Progenitor cell of endocrine pancreas (in vitro differentiated cells): ENCODE measurements around the gene FLNC. TPM values are rescaled to one million over a fixed set of nuclear protein-coding genes. Genes with fewer than 3 reads are reported as not detected.

Experiments
- DNase-seq: peaks from one replicate; pipeline ENCODE4 v3.0.0; 2021; ENCODE audit warnings: low spot score; ENCODE audit not compliant: unreplicated experiment
- H3K27ac Mint-ChIP-seq: 2 replicates; pipeline ENCODE4 v1.8.0; 2021; ENCODE audit warnings: mild to moderate bottlenecking, moderate library complexity, mixed read lengths
- H3K27me3 Mint-ChIP-seq: 2 replicates; pipeline ENCODE4 v1.8.0; 2021; ENCODE audit warnings: mixed read lengths
- H3K36me3 Mint-ChIP-seq: 2 replicates; pipeline ENCODE4 v1.8.0; 2022; ENCODE audit warnings: mixed read lengths; ENCODE audit not compliant: insufficient read depth
- H3K4me1 Mint-ChIP-seq: 2 replicates; pipeline ENCODE4 v1.8.0; 2021; ENCODE audit warnings: low read depth, mixed read lengths
- H3K4me3 Mint-ChIP-seq: 2 replicates; pipeline ENCODE4 v1.8.0; 2021; ENCODE audit warnings: low read depth, mild to moderate bottlenecking, moderate library complexity, mixed read lengths
- H3K9me3 Mint-ChIP-seq: 2 replicates; pipeline ENCODE4 v1.8.0; 2021; ENCODE audit warnings: low read depth, mixed read lengths
- CTCF ChIP-seq: fragments of 200-600 bp; sonication (generic); IDR thresholded peaks from one replicate; pipeline ENCODE4 v1.5.0; 2021; ENCODE audit warnings: antibody characterized with exemption, mild to moderate bottlenecking; ENCODE audit not compliant: unreplicated experiment
- total RNA-seq: library from RNA; stranded (reverse); gene quantifications from 2 replicates; pipeline ENCODE4 v1.2.1, GENCODE V29; 2021

FLNC gene
- total RNA-seq, 1 donor from 2014 or later = 6.9 TPM

- H3K27ac Mint-ChIP-seq = no peak overlapping the region
- no peak for DNase-seq
Measured at GRCh38 chr7:128876586-128876977, 46.4 kb downstream of the FLNC start.

GRCh38 chr7:128876978-128877755 lies 47.0 kb downstream of the FLNC start:
- Mint-ChIP-seq H3K4me1 (no peaks in the 10 kb centered on the region), H3K9me3 (no peaks in the 10 kb centered on the region), H3K4me3 (no peak overlapping the region), H3K27ac (no peak overlapping the region), H3K36me3 (no peaks in the 10 kb centered on the region), H3K27me3 (peaks cover 4% of the 10 kb centered on the region)
- no peak for DNase-seq
- no peak for TF ChIP-seq CTCF

More at GRCh38 chr7:128876586-128876977, 46.4 kb downstream of the FLNC start:
- Mint-ChIP-seq H3K4me3 (no peak overlapping the region), H3K36me3 (no peaks in the 10 kb centered on the region), H3K27me3 (peaks cover 9% of the 10 kb centered on the region), H3K4me1 (no peaks in the 10 kb centered on the region), H3K9me3 (no peaks in the 10 kb centered on the region)
- no peak for TF ChIP-seq CTCF

- no peak for TF ChIP-seq CTCF
- Mint-ChIP-seq H3K36me3 (no peaks in the 10 kb centered on the region), H3K27me3 (peaks cover 2% of the 10 kb centered on the region), H3K4me3 (no peak overlapping the region), H3K9me3 (no peaks in the 10 kb centered on the region), H3K4me1 (no peaks in the 10 kb centered on the region), H3K27ac (no peak overlapping the region)
- no peak for DNase-seq
Measured at GRCh38 chr7:128877756-128878120, 47.5 kb downstream of the FLNC start.

DNA sequence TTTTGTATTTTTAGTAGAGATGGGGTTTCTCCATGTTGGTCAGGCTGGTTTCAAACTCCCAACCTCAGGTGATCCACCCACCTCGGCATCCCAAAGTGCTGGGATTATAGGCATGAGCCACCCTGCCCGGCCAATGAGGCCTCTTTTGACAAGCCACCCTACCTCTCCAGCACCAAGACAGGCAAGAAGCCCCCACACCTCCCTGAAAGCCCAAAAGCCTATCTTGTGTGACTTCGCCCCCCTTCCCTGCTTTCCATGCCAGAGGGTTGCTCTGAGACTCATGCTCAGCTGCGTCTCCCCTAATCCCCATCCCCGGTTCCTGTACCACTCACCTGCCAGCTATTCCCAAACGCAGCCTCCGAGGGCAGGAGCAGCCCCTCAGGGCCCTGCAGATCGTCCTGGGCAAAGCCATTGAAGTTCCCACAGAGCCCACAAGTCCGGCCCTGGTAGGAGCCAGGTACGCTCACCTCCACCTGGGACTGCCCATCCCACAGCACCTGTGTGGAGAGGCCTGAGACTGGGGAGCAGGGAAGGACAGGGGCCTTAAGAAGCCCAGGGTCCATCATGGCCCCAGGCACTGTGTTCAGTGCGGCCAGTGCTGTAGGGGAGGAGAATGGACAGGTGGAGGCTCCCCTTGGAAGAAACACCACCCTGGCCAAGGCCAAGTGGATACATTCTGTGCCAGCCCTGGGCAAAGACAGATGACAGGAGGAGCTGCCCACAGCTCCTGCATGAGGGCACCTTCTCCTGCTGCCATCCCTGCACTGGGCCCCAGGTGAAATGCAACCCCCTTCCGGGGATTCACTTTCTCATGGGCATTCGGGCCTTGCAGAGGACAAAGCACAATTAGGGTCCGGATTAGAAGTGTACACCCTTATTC lies 48.3 kb downstream of the FLNC start:
- no peak for DNase-seq
- Mint-ChIP-seq H3K27me3 (no peaks in the 10 kb centered on the region), H3K4me1 (no peaks in the 10 kb centered on the region), H3K9me3 (no peaks in the 10 kb centered on the region), H3K36me3 (no peaks in the 10 kb centered on the region), H3K27ac (no peak overlapping the region), H3K4me3 (no peak overlapping the region)
- no peak for TF ChIP-seq CTCF

GRCh38 chr7:128879461-128879938 lies 49.3 kb downstream of the FLNC start:
- TF ChIP-seq CTCF = no peak
- Mint-ChIP-seq H3K9me3 (no peaks in the 10 kb centered on the region), H3K4me3 (no peak overlapping the region), H3K27ac (no peak overlapping the region), H3K36me3 (no peaks in the 10 kb centered on the region), H3K4me1 (no peaks in the 10 kb centered on the region), H3K27me3 (no peaks in the 10 kb centered on the region)
- DNase-seq = no peak
